Right lobe of liver (tissue), 6 donors: Measurements from ENCODE around the gene GLYR1. TPM values are rescaled to one million over a fixed set of nuclear protein-coding genes. Genes with fewer than 3 reads are reported as not detected.

Source experiments
- ATAC-seq, 4 donors: fragments of 200-7000 bp; cut with Tn5 transposase; one replicate each; pipeline ENCODE4 v1.9.1; 2020; ENCODE audit warnings: mild to moderate bottlenecking in 4 of 4, moderate library complexity in 4 of 4
- DNase-seq, 3 donors: peaks; one replicate each; pipeline ENCODE4 v3.0.0-alpha.2; 2020
- H3K27ac ChIP-seq, 3 donors: fragments of 200-600 bp; one replicate each; pipeline ENCODE4 v1.8.0; 2022
- H3K27me3 ChIP-seq, 2 donors: fragments of 200-600 bp; one replicate each; pipeline ENCODE4 v1.8.0; 2022
- H3K36me3 ChIP-seq, 4 donors: fragments of 200-600 bp; sonication (generic) in 1 of 4; one replicate each; pipeline versions ENCODE4 v1.5.1 to v1.8.0; 2017 to 2022; ENCODE audit warnings: control low read depth in 1 of 4
- H3K4me1 ChIP-seq, 4 donors: fragments of 200-600 bp; sonication (generic) in 1 of 4; one replicate each; pipeline versions ENCODE4 v1.5.1 to v1.8.0; 2017 to 2022; ENCODE audit warnings: control low read depth in 1 of 4
- H3K4me3 ChIP-seq, 3 donors: fragments of 200-600 bp; one replicate each; pipeline ENCODE4 v1.8.0; 2022
- H3K9me3 ChIP-seq, 4 donors: fragments of 200-600 bp; sonication (generic) in 1 of 4; one replicate each; pipeline versions ENCODE4 v1.5.1 to v1.8.0; 2017 to 2022; ENCODE audit warnings: control low read depth in 1 of 4
- POLR2A ChIP-seq: fragments of 450-650 bp; IDR thresholded peaks from one replicate; pipeline ENCODE4 v1.6.1; 2017; ENCODE audit warnings: antibody characterized with exemption, mild to moderate bottlenecking
- WGBS: methylation state at CpG from one replicate; pipeline ENCODE4 v1.1.6; 2018; ENCODE audit warnings: low coverage, low lambda C conversion rate; ENCODE audit not compliant: insufficient coverage; ENCODE audit errors: missing lambda C conversion rate; 5-methylcytosine and 5-hydroxymethylcytosine counted together
- intact Hi-C, 2 donors: fragments of 100-400 bp; cut with DNase I; formaldehyde crosslinking; loops; one replicate each; pipeline versions ENCODE4 v1.11.2 to v1.14.1; 2022
- total RNA-seq, 6 experiments: library from RNA; depleted of rRNA in 2 of 6; stranded (reverse); fragments of >200 nt in 2 of 6; fragmentation: NEBNext Ultra II Directional in 3 of 6; extraction: Animal tissue kit (Norgen Biotek cat#: 25700) in 3 of 6; gene quantifications; one replicate each; pipeline versions ENCODE4 v1.1.0 to v1.2.4, GENCODE V29; 2016 to 2023
- TF ChIP-seq, protein P1 (sequence below), 4 donors: fragments of 200-600 bp in 3 of 4; fragments of 450-650 bp in 1 of 4; IDR thresholded peaks; one replicate each; pipeline versions ENCODE4 v1.5.1 to v1.8.0; 2016 to 2022; ENCODE audit warnings: antibody characterized with exemption in 4 of 4, mild to moderate bottlenecking in 2 of 4
- donor health status: DM: no; HTN: yes; CAD: no.
- donor health status: DM: no; HTN: no; CAD: no.
- donor health status: DM: no; HTN: no; CAD: no.
- donor health status: DM: no; HTN: yes; CAD: no.
- donor health status: DM: no; HTN: yes; CAD: no.

Gene GLYR1
- total RNA-seq, 6 experiments from 2014 or later: 33.1 to 55.2 (median 51.2) TPM

DNA sequence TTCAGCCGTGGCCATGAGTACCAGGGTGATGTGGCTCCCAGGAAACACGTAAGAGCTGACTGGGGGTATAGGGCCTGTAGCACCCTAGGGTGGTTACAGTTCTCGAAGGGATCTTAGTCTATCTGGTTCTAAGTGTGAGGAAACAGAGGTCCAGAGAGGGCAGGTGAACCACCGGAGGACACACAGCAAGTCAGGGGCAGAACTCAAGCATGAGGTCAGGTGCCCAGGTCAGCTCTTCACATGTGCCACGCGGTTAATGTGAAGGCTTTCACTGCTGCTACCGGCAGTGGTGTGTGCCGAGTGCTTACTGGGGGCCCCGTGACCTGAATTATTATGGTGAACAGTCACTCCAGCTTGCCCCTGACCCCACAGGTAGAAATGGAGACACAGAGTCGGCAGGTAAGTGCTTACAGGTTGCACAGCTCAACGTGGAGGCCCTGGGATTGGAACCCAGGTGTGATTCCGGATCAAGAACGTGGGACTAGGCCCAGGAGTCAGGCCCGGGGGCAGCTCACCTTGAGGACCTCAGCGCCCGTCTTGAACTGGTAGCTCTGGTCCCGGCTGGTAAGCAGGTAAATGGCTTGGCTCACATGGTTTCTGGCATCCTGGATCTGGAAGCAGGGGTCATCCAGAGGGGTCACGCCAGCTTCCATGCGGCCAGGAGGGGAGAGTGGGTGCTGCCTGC, 47.8 kb downstream of the GLYR1 start:
- no CpG with 5 or more reads among the region's 19 CpGs for WGBS
- H3K4me3 ChIP-seq: no peak overlapping the region
- no peak for ATAC-seq

DNA sequence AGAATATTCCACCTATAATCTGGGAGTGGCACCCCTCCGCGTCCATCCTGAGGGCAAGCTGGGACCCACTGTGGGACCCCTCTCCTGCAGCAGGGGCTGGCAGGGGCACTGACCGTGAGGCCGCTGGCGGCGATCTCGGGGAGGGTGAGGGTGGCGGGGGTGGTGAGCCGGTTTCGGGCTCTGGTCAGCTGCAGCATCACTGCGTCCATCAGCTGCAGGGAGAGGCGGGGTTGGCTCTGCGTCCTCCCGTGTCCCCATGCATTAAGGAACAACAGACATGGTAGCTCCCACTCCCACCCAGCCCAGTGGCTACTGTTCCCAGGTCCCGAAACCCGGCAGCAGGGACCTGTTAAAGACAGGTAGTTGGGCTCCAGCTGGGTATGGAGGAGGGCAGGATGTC, 48.6 kb downstream of the GLYR1 start:
- DNase-seq: no peak
- 80% methylated on average over 2 of the region's 16 CpGs for WGBS

More for the DNA sequence above, 47.8 kb downstream of the GLYR1 start:
- no peak overlapping the region for H3K27ac ChIP-seq
- H3K27me3 ChIP-seq: no peaks in the 10 kb centered on the region
- intact Hi-C loops: no loop called here
- peaks cover 0 to 6% (median 0%) of the 10 kb centered on the region in 4 donors for H3K36me3 ChIP-seq
- peaks cover 0 to 12% (median under 1%) of the 10 kb centered on the region in 4 donors for H3K4me1 ChIP-seq
- H3K9me3 ChIP-seq: no peaks in the 10 kb centered on the region
- DNase-seq: no peak
- TF ChIP-seq, protein P1, sequence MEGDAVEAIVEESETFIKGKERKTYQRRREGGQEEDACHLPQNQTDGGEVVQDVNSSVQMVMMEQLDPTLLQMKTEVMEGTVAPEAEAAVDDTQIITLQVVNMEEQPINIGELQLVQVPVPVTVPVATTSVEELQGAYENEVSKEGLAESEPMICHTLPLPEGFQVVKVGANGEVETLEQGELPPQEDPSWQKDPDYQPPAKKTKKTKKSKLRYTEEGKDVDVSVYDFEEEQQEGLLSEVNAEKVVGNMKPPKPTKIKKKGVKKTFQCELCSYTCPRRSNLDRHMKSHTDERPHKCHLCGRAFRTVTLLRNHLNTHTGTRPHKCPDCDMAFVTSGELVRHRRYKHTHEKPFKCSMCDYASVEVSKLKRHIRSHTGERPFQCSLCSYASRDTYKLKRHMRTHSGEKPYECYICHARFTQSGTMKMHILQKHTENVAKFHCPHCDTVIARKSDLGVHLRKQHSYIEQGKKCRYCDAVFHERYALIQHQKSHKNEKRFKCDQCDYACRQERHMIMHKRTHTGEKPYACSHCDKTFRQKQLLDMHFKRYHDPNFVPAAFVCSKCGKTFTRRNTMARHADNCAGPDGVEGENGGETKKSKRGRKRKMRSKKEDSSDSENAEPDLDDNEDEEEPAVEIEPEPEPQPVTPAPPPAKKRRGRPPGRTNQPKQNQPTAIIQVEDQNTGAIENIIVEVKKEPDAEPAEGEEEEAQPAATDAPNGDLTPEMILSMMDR (IDR thresholded peaks at IDR 0.05): no peak
- no peak for TF ChIP-seq POLR2A

DNA sequence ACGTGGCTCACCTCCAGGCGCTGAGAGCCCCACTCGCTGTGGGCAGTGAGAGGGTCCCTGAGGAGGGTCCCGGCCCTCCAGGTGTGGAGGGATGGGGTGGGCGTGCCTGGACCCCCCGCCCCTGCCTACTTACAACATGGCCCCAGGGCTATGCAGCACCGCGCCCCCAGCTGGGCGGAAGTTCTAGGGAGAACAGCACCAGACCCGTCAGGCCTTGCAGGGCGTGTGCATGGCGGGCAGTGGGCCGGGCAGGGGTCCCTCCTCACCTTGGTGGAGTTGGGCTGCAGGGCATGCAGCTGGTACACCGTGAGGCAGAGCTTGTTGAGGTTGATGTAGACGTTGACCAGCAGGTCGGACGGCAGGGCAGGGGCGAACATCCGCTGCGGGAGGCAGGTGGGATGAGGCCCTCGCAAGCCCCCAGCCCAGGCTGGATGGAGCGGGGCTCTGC, 49.3 kb downstream of the GLYR1 start:
- Histone ChIP-seq H3K9me3 (no peaks in the 10 kb centered on the region), H3K36me3 (peaks cover 0 to 6% (median 0%) of the 10 kb centered on the region in 4 donors), H3K4me3 (no peak overlapping the region), H3K27ac (no peak overlapping the region), H3K4me1 (peaks cover 0 to 12% (median 0%) of the 10 kb centered on the region in 4 donors), H3K27me3 (no peaks in the 10 kb centered on the region)
- TF ChIP-seq, protein P1 (IDR thresholded peaks at IDR 0.05): no peak
- TF ChIP-seq POLR2A: no peak
- WGBS: 91% methylated on average over 4 of the region's 22 CpGs
- ATAC-seq (no peak), DNase-seq (no peak)
- intact Hi-C loops: no loop called here

More for the DNA sequence above, 48.6 kb downstream of the GLYR1 start:
- Histone ChIP-seq H3K36me3 (peaks cover 0 to 6% (median 0%) of the 10 kb centered on the region in 4 donors), H3K9me3 (no peaks in the 10 kb centered on the region), H3K4me1 (peaks cover 0 to 12% (median under 1%) of the 10 kb centered on the region in 4 donors), H3K27me3 (no peaks in the 10 kb centered on the region), H3K27ac (no peak overlapping the region), H3K4me3 (no peak overlapping the region)
- intact Hi-C loops: no loop called here
- TF ChIP-seq, protein P1 (IDR thresholded peaks at IDR 0.05): no peak
- no peak for TF ChIP-seq POLR2A
- no peak for ATAC-seq

- H3K9me3 ChIP-seq: no peaks in the 10 kb centered on the region
- peaks cover 0 to 6% (median 0%) of the 10 kb centered on the region in 4 donors for H3K36me3 ChIP-seq
- intact Hi-C loops: no loop called here
- H3K27me3 ChIP-seq: no peaks in the 10 kb centered on the region
- DNase-seq (no peak), ATAC-seq (no peak)
- H3K4me3 ChIP-seq: no peak overlapping the region
- peaks cover 0 to 12% (median 0%) of the 10 kb centered on the region in 4 donors for H3K4me1 ChIP-seq
- 84% methylated on average over 6 of the region's 21 CpGs for WGBS
- H3K27ac ChIP-seq: no peak overlapping the region
- TF ChIP-seq, protein P1 (IDR thresholded peaks at IDR 0.05): no peak
- TF ChIP-seq POLR2A: no peak
These were observed 49.9 kb downstream of the GLYR1 start for GRCh38 chr16:4796982-4797804.
